ENCODE measurements around the gene AGFG2.

DNA sequence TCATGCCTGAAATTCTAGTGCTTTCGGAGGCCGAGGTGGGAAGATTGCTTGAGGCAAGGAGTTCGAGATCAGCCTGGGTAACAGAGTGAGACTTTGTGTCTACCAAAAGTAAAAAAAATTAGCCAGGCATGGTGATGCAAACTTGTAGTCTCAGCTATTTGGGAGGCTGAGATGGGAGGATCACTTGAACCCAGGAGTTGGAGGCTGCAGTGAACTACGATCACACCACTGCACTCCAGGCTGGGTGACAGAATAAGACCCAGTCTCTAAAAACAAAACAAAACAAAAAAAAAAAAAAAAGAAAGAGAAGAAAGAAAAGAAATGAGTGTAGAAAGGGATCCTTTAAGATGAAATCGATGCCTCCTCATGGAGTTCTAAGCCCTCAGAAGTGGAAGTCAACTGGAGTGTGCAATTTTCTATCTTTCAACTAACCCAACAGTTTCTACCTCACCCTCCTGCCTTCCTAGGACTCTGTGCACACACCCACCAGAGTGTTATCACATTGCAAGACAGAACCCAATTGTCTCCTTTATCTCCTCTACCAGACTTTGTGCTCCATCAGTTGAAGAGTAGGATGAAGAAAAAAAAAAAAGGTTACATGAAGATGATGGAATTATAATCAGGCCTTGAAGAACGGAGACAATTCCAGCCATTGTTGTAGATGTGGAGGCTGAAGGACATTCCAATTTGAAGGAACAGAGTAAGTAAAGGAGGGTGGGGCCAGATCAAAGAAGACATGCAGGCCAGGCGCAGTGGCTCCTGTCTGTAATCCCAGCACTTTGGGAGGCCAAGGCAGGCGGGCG lies 28.4 kb upstream of the AGFG2 start:
- TF ChIP-seq POLR2AphosphoS5 (IDR thresholded peaks at IDR 0.05; ENCODE audit: borderline replicate concordance, low read depth, low read length), result no peak
- TF ChIP-seq EZH2 (IDR thresholded peaks at IDR 0.05), result no peak
- no peak for TF ChIP-seq FOXP2 (optimal IDR thresholded peaks at IDR 0.05; ENCODE audit: control extremely low read depth, extremely low read length, insufficient read depth)

All from SK-N-MC (cell line).